ENCODE data around the gene BLOC1S5. TPM values are rescaled to one million over a fixed set of nuclear protein-coding genes. Genes with fewer than 3 reads are reported as not detected.

Gene BLOC1S5
- total and polyA plus RNA-seq, 7 donors: 5.6 to 17.7 (median 7.6) TPM

GRCh38 chr6:8082954-8083858 lies 19.0 kb upstream of the BLOC1S5 start:
- intact Hi-C loops (cut with DNase I): no loop called here
- 46 to 54% (median 49%) methylated on average over 11 of the region's 11 CpGs for WGBS, 3 donors
- Histone ChIP-seq H3K4me3 (no peak overlapping the region), H3K36me3 (ENCODE audit: insufficient read depth in 1 of 2, low read depth in 1 of 2) (peaks cover 2 to 8% of the 10 kb centered on the region in 2 donors), H3K4me1 (peaks cover 22% of the 10 kb centered on the region), H3K27me3 (ENCODE audit: insufficient read depth in 3 of 3, low read length in 2 of 3) (no peaks in the 10 kb centered on the region), H3K9me3 (no peaks in the 10 kb centered on the region), H3K27ac (peak overlapping the region; percentile 57)
- ATAC-seq (peak; percentile 70 to 89 (median 78)), DNase-seq (no peak)
- TF ChIP-seq, protein P1, sequence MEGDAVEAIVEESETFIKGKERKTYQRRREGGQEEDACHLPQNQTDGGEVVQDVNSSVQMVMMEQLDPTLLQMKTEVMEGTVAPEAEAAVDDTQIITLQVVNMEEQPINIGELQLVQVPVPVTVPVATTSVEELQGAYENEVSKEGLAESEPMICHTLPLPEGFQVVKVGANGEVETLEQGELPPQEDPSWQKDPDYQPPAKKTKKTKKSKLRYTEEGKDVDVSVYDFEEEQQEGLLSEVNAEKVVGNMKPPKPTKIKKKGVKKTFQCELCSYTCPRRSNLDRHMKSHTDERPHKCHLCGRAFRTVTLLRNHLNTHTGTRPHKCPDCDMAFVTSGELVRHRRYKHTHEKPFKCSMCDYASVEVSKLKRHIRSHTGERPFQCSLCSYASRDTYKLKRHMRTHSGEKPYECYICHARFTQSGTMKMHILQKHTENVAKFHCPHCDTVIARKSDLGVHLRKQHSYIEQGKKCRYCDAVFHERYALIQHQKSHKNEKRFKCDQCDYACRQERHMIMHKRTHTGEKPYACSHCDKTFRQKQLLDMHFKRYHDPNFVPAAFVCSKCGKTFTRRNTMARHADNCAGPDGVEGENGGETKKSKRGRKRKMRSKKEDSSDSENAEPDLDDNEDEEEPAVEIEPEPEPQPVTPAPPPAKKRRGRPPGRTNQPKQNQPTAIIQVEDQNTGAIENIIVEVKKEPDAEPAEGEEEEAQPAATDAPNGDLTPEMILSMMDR (IDR thresholded peaks at IDR 0.05): no peak

GRCh38 chr6:8082572-8082953 lies 18.4 kb upstream of the BLOC1S5 start:
- DNase-seq (no peak), ATAC-seq (no peak)
- Histone ChIP-seq H3K36me3 (ENCODE audit: insufficient read depth in 1 of 2, low read depth in 1 of 2) (peaks cover 0 to 3% of the 10 kb centered on the region in 2 donors), H3K4me1 (peaks cover 22% of the 10 kb centered on the region), H3K27me3 (ENCODE audit: insufficient read depth in 3 of 3, low read length in 2 of 3) (no peaks in the 10 kb centered on the region), H3K27ac (peak overlapping the region; percentile 57), H3K9me3 (no peaks in the 10 kb centered on the region), H3K4me3 (no peak overlapping the region)
- WGBS, 3 donors: 92 to 94% (median 93%) methylated on average over 1 of the region's 1 CpG
- TF ChIP-seq, protein P1 (IDR thresholded peaks at IDR 0.05): no peak
- intact Hi-C loops (cut with DNase I): no loop called here

DNA sequence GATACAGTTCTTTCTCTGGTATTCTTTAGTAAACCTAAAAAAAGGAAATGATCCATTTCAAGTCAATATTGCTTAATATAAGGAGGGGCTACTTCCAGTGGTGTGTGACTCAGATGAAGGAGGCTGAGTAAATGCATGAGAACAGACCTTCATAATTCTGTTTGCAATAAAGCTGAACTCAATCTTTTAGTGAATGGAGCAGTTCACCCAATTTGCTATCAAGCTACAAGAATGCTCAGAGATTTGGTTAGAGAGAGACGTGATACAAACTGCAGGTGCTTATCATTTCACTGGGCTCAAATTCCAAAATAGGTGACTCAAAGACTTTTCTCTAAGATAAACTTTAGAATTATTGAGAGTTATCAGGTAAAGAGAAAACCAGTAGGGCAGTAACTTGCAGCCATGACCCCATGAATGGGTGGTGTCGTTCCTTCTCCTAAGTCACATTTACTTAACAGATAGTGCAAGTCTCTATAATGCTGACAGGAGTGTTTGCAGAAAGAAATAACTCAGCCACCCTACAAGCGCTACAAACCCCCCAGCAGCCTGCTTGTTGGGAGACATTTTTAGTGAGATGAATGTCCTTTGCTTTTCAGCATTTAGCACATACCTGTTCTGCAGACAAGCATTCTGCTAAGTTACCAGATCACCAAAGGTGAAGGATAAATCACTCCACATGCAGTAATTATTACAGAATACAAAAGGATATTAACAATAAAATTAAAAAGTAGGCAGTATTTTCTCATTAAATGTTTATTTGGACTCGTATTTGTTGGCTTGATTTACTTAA lies 16.4 kb upstream of the BLOC1S5 start:
- Histone ChIP-seq H3K36me3 (ENCODE audit: insufficient read depth in 1 of 2, low read depth in 1 of 2) (no peaks in the 10 kb centered on the region), H3K4me3 (no peak overlapping the region), H3K9me3 (no peaks in the 10 kb centered on the region), H3K27ac (no peak overlapping the region), H3K4me1 (peaks cover 22% of the 10 kb centered on the region), H3K27me3 (ENCODE audit: insufficient read depth in 3 of 3, low read length in 2 of 3) (no peaks in the 10 kb centered on the region)
- intact Hi-C loops (cut with DNase I): no loop called here
- TF ChIP-seq, protein P1 (IDR thresholded peaks at IDR 0.05): no peak
- 72 to 97% (median 92%) methylated on average over 4 of the region's 4 CpGs for WGBS, 3 donors
- no peak for DNase-seq
- ATAC-seq: no peak

GRCh38 chr6:8079126-8079525 lies 14.9 kb upstream of the BLOC1S5 start:
- TF ChIP-seq, protein P1 (IDR thresholded peaks at IDR 0.05): no peak
- intact Hi-C loops (cut with DNase I): no loop called here
- 93 to 98% (median 95%) methylated on average over 2 of the region's 2 CpGs for WGBS, 3 donors

More at GRCh38 chr6:8079126-8079525, 14.9 kb upstream of the BLOC1S5 start:
- Histone ChIP-seq H3K27ac (no peak overlapping the region), H3K27me3 (ENCODE audit: insufficient read depth in 3 of 3, low read length in 2 of 3) (no peaks in the 10 kb centered on the region), H3K36me3 (ENCODE audit: insufficient read depth in 1 of 2, low read depth in 1 of 2) (no peaks in the 10 kb centered on the region), H3K4me3 (no peak overlapping the region), H3K4me1 (peaks cover 12% of the 10 kb centered on the region), H3K9me3 (no peaks in the 10 kb centered on the region)
- DNase-seq: no peak
- no peak for ATAC-seq

Measured in psoas muscle (tissue), 8 donors.